NCI-H1092 treated with DMSO at 0.1 percent for 48 hours (cell line): ENCODE results near the gene ZNF823.
"Not testable (repeated sequence)": the region's sequence is repeated elsewhere in the genome, so short reads cannot be mapped to it uniquely, and the experiment has no call there.

Source experiments
- DNase-seq: peaks from one replicate; lab custom pipeline; 2025; lab: John Stamatoyannopoulos, UW

Gene ZNF823

GRCh38 chr19:11680689-11681302, 58.0 kb downstream of the ZNF823 start:
- DNase-seq = no peak

GRCh38 chr19:11678504-11678903, 60.2 kb downstream of the ZNF823 start:
- no peak for DNase-seq

- not testable (repeated sequence) for DNase-seq
These were observed 61.8 kb downstream of the ZNF823 start for GRCh38 chr19:11676661-11677600.

- no peak for DNase-seq
These were observed 63.2 kb downstream of the ZNF823 start for GRCh38 chr19:11675569-11675968.

GRCh38 chr19:11674067-11674492, 64.7 kb downstream of the ZNF823 start:
- DNase-seq = no peak

- DNase-seq = no peak
These were observed 65.1 kb downstream of the ZNF823 start for GRCh38 chr19:11673608-11674041.
